HCT116 (cell line): Measurements from ENCODE around the gene OCA2.

Source experiments
- EZH2phosphoT487 ChIP-seq: fragments of 200-600 bp; IDR thresholded peaks from 2 replicates; pipeline ENCODE4 v1.6.1; 2018; ENCODE audit warnings: antibody characterized with exemption, borderline replicate concordance
- JUND ChIP-seq: IDR thresholded peaks from 2 replicates; pipeline ENCODE4 v1.6.1; 2012
- POLR2A ChIP-seq: IDR thresholded peaks from 2 replicates; pipeline ENCODE4 v1.7.0; 2011; ENCODE audit warnings: borderline replicate concordance; ENCODE audit not compliant: insufficient read depth, insufficient read length; ENCODE audit errors: extremely low read depth
- SP1 ChIP-seq: IDR thresholded peaks from 2 replicates; pipeline ENCODE4 v1.6.1; 2012; ENCODE audit warnings: low read depth
- YY1 ChIP-seq: IDR thresholded peaks from 2 replicates; pipeline ENCODE4 v1.6.1; 2011; ENCODE audit warnings: low read length, low read depth, moderate library complexity, mild to moderate bottlenecking; ENCODE audit not compliant: insufficient replicate concordance; ENCODE audit errors: extremely low read depth
- ZFX ChIP-seq: fragments of 450-650 bp; IDR thresholded peaks from 2 replicates; pipeline ENCODE4 v1.6.1; 2017
- ZNF274 ChIP-seq: fragments of 200-500 bp; sonication (Bioruptor generic); IDR thresholded peaks from 2 replicates; pipeline ENCODE4 v1.6.1; 2014; ENCODE audit warnings: mild to moderate bottlenecking, low read depth, low read length, inconsistent platforms
- TF ChIP-seq, protein P1 (sequence below), 3 experiments: fragments of 200-600 bp in 1 of 3; sonication (generic) in 1 of 3; IDR thresholded peaks in 2 of 3; conservative IDR thresholded peaks in 1 of 3; 2 replicates each; pipeline ENCODE4 v1.5.1; 2012 to 2017; ENCODE audit warnings: low read depth in 2 of 3, low read length in 2 of 3, antibody characterized with exemption in 1 of 3, borderline replicate concordance in 1 of 3, control low read depth in 1 of 3, mild to moderate bottlenecking in 1 of 3, mixed read lengths in 1 of 3, mixed run types in 1 of 3, moderate library complexity in 1 of 3; ENCODE audit not compliant: insufficient read depth in 1 of 3
- TF ChIP-seq, protein P2 (sequence below): IDR thresholded peaks from 2 replicates; pipeline ENCODE4 v1.6.1; 2012; ENCODE audit warnings: low read depth

- TF ChIP-seq JUND: no peak
- TF ChIP-seq, protein P1, sequence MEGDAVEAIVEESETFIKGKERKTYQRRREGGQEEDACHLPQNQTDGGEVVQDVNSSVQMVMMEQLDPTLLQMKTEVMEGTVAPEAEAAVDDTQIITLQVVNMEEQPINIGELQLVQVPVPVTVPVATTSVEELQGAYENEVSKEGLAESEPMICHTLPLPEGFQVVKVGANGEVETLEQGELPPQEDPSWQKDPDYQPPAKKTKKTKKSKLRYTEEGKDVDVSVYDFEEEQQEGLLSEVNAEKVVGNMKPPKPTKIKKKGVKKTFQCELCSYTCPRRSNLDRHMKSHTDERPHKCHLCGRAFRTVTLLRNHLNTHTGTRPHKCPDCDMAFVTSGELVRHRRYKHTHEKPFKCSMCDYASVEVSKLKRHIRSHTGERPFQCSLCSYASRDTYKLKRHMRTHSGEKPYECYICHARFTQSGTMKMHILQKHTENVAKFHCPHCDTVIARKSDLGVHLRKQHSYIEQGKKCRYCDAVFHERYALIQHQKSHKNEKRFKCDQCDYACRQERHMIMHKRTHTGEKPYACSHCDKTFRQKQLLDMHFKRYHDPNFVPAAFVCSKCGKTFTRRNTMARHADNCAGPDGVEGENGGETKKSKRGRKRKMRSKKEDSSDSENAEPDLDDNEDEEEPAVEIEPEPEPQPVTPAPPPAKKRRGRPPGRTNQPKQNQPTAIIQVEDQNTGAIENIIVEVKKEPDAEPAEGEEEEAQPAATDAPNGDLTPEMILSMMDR (IDR thresholded peaks at IDR 0.05 in 2 of 3, conservative IDR thresholded peaks at IDR 0.05 in 1 of 3; ENCODE audit: borderline replicate concordance in 1 of 3, insufficient read depth in 1 of 3, low read depth in 2 of 3, low read length in 2 of 3): no peak
- TF ChIP-seq, protein P2, sequence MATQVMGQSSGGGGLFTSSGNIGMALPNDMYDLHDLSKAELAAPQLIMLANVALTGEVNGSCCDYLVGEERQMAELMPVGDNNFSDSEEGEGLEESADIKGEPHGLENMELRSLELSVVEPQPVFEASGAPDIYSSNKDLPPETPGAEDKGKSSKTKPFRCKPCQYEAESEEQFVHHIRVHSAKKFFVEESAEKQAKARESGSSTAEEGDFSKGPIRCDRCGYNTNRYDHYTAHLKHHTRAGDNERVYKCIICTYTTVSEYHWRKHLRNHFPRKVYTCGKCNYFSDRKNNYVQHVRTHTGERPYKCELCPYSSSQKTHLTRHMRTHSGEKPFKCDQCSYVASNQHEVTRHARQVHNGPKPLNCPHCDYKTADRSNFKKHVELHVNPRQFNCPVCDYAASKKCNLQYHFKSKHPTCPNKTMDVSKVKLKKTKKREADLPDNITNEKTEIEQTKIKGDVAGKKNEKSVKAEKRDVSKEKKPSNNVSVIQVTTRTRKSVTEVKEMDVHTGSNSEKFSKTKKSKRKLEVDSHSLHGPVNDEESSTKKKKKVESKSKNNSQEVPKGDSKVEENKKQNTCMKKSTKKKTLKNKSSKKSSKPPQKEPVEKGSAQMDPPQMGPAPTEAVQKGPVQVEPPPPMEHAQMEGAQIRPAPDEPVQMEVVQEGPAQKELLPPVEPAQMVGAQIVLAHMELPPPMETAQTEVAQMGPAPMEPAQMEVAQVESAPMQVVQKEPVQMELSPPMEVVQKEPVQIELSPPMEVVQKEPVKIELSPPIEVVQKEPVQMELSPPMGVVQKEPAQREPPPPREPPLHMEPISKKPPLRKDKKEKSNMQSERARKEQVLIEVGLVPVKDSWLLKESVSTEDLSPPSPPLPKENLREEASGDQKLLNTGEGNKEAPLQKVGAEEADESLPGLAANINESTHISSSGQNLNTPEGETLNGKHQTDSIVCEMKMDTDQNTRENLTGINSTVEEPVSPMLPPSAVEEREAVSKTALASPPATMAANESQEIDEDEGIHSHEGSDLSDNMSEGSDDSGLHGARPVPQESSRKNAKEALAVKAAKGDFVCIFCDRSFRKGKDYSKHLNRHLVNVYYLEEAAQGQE: no peak
- no peak for TF ChIP-seq YY1
- TF ChIP-seq EZH2phosphoT487: no peak
- no peak for TF ChIP-seq POLR2A
- TF ChIP-seq SP1: no peak
- TF ChIP-seq ZNF274: no peak
- no peak for TF ChIP-seq ZFX
Observed at GRCh38 chr15:27834684-27835083, 264.4 kb downstream of the OCA2 start.
